ENCODE data around the gene PSMD3.
A peak's percentile ranks its signal among the peaks of the same experiment; 100 is the strongest.

PSMD3 gene

DNA sequence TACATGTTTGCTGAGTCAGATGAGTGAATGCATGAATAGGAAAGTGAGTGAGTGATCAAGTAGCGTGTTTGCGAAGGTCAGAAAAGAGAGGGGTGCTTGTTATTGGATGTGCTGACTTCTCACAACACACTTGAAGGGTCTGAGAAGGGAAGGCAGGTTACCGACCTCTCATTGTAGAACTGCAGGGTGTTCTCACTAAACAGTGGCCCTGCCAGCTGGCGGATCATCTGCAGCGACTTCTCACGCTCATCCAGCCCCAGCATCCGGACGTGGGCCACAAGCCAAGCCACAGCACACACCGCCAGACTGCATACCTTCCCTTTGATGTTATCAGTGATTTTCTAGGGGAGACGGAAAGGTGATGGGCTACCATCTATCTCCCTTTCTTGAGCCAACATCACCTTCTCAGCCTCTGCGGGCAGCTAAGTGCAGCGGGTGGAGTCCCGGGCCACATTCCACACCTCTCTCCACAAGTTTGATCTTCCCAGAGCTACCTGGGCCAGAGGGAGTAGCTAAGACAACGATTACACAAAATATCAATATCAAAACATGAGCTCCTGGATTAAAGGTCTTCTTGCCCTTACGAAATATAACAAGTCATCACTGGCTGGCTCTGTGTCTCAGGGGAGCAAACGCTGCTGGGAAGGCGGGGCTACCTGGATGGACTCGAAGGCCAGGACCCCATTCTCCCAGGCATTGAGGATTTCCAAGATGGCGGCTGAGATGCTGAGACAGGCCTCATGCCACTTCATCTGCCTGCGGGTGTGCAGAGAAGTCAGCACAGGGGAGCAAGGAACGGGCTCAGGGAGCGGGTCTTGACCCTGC lies 45.6 kb downstream of the PSMD3 start:
- DNase-seq = no peak
- no peak overlapping the region for H4K8ac ChIP-seq (ENCODE audit: low read depth, low read length)
- H3K79me2 ChIP-seq (ENCODE audit: control insufficient read depth, insufficient read depth, low read length, poor library complexity) = no peaks in the 10 kb centered on the region
- no peak overlapping the region for H3K9ac ChIP-seq (ENCODE audit: low read length)
- no peak overlapping the region for H2BK5ac ChIP-seq (ENCODE audit: low read depth, low read length, poor library complexity)
- H3K36me3 ChIP-seq (ENCODE audit: control insufficient read depth in 1 of 2, insufficient read depth in 2 of 2, low read length in 2 of 2) = peaks cover 60 to 75% of the 10 kb centered on the region in 2 experiments
- no peak overlapping the region for H3K4ac ChIP-seq (ENCODE audit: low read depth, low read length)
- H3K18ac ChIP-seq (ENCODE audit: low read length) = no peak overlapping the region
- H4K91ac ChIP-seq (ENCODE audit: low read depth, low read length) = no peak overlapping the region
- no peak overlapping the region for H2BK120ac ChIP-seq (ENCODE audit: insufficient read depth, low read length, poor library complexity)
- no peak overlapping the region for H3K27ac ChIP-seq (ENCODE audit: low read depth, low read length)
- no peaks in the 10 kb centered on the region for H3K27me3 ChIP-seq (ENCODE audit: insufficient read depth, low read length)
- no CpG with 5 or more reads among the region's 22 CpGs for WGBS (ENCODE audit: extremely low coverage, insufficient coverage, insufficient read length)
- no peak overlapping the region for H4K12ac ChIP-seq (ENCODE audit: low read depth, low read length)
- H2BK12ac ChIP-seq (ENCODE audit: low read length) = no peak overlapping the region
- no peak overlapping the region for H3K23ac ChIP-seq (ENCODE audit: low read length)
- H3K4me1 ChIP-seq (ENCODE audit: control insufficient read depth in 1 of 2, insufficient read depth in 2 of 2, low read length in 2 of 2) = no peaks in the 10 kb centered on the region
- no peak overlapping the region for H3K4me3 ChIP-seq (ENCODE audit: low read depth, low read length)
- no peak overlapping the region for H2AFZ ChIP-seq (ENCODE audit: insufficient read depth, low read length, poor library complexity)
- no peak overlapping the region for H3K4me2 ChIP-seq (ENCODE audit: low read length)
- no peaks in the 10 kb centered on the region for H3K9me3 ChIP-seq (ENCODE audit: insufficient read depth, low read depth, low read length)
- H3K14ac ChIP-seq (ENCODE audit: low read length) = no peak overlapping the region
- H2AK5ac ChIP-seq (ENCODE audit: low read length) = no peak overlapping the region
- no peaks in the 10 kb centered on the region for H3K79me1 ChIP-seq (ENCODE audit: low read length)

GRCh38 chr17:40026816-40027613 lies 46.4 kb downstream of the PSMD3 start:
- no peaks in the 10 kb centered on the region for H3K9me3 ChIP-seq (ENCODE audit: insufficient read depth, low read depth, low read length)
- H3K4me3 ChIP-seq (ENCODE audit: low read depth, low read length) = no peak overlapping the region
- no peak overlapping the region for H4K12ac ChIP-seq (ENCODE audit: low read depth, low read length)
- peaks cover 60 to 75% of the 10 kb centered on the region in 2 experiments for H3K36me3 ChIP-seq (ENCODE audit: control insufficient read depth in 1 of 2, insufficient read depth in 2 of 2, low read length in 2 of 2)
- WGBS (ENCODE audit: extremely low coverage, insufficient coverage, insufficient read length) = no CpG with 5 or more reads among the region's 33 CpGs
- no peaks in the 10 kb centered on the region for H3K79me2 ChIP-seq (ENCODE audit: control insufficient read depth, insufficient read depth, low read length, poor library complexity)
- H3K79me1 ChIP-seq (ENCODE audit: low read length) = no peaks in the 10 kb centered on the region
- peak; percentile 64 to 91 for DNase-seq
- H3K27ac ChIP-seq (ENCODE audit: low read depth, low read length) = no peak overlapping the region
- H3K23ac ChIP-seq (ENCODE audit: low read length) = no peak overlapping the region
- H3K9ac ChIP-seq (ENCODE audit: low read length) = no peak overlapping the region
- no peak overlapping the region for H4K91ac ChIP-seq (ENCODE audit: low read depth, low read length)
- H2AK5ac ChIP-seq (ENCODE audit: low read length) = no peak overlapping the region
- no peak overlapping the region for H2BK12ac ChIP-seq (ENCODE audit: low read length)
- H3K4ac ChIP-seq (ENCODE audit: low read depth, low read length) = no peak overlapping the region
- H2AFZ ChIP-seq (ENCODE audit: insufficient read depth, low read length, poor library complexity) = no peak overlapping the region
- no peak overlapping the region for H2BK5ac ChIP-seq (ENCODE audit: low read depth, low read length, poor library complexity)
- no peak overlapping the region for H2BK120ac ChIP-seq (ENCODE audit: insufficient read depth, low read length, poor library complexity)
- H3K27me3 ChIP-seq (ENCODE audit: insufficient read depth, low read length) = no peaks in the 10 kb centered on the region
- H3K4me1 ChIP-seq (ENCODE audit: control insufficient read depth in 1 of 2, insufficient read depth in 2 of 2, low read length in 2 of 2) = no peaks in the 10 kb centered on the region
- no peak overlapping the region for H3K18ac ChIP-seq (ENCODE audit: low read length)
- H3K4me2 ChIP-seq (ENCODE audit: low read length) = no peak overlapping the region
- H3K14ac ChIP-seq (ENCODE audit: low read length) = no peak overlapping the region
- no peak overlapping the region for H4K8ac ChIP-seq (ENCODE audit: low read depth, low read length)

GRCh38 chr17:40027614-40028012 lies 47.0 kb downstream of the PSMD3 start:
- no peak for DNase-seq
- no CpG with 5 or more reads among the region's 5 CpGs for WGBS (ENCODE audit: extremely low coverage, insufficient coverage, insufficient read length)
- no peak overlapping the region for H3K18ac ChIP-seq (ENCODE audit: low read length)

DNA sequence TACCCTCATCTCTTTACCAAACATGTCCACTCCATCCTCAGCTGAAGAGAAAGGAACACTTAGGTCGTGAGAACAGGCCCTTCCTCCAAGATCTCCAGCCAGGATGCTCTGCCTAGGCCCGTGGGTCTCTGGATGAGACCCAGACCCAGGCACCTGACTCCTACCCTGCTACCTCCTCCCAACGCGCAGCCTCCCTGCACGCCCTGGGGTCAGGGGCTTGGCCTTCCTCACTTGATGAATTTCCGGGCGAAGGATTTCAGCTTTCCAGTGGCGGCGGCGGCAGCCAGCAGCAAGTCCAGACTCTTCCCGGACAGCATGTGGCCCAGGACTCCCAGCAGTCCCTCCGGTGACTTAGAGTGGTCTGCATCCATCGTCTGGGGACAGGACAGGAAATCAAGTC lies 48.0 kb downstream of the PSMD3 start:
- Histone ChIP-seq H3K14ac (ENCODE audit: low read length) (no peak overlapping the region), H3K27me3 (ENCODE audit: insufficient read depth, low read length) (no peaks in the 10 kb centered on the region), H2BK5ac (ENCODE audit: low read depth, low read length, poor library complexity) (no peak overlapping the region), H4K8ac (ENCODE audit: low read depth, low read length) (no peak overlapping the region), H3K79me1 (ENCODE audit: low read length) (no peaks in the 10 kb centered on the region), H2AK5ac (ENCODE audit: low read length) (no peak overlapping the region), H3K18ac (ENCODE audit: low read length) (no peak overlapping the region), H3K4me2 (ENCODE audit: low read length) (no peak overlapping the region), H3K36me3 (ENCODE audit: control insufficient read depth in 1 of 2, insufficient read depth in 2 of 2, low read length in 2 of 2) (peaks cover 59 to 77% of the 10 kb centered on the region in 2 experiments), H2BK120ac (ENCODE audit: insufficient read depth, low read length, poor library complexity) (no peak overlapping the region), H3K23ac (ENCODE audit: low read length) (no peak overlapping the region), H3K27ac (ENCODE audit: low read depth, low read length) (no peak overlapping the region), H2AFZ (ENCODE audit: insufficient read depth, low read length, poor library complexity) (no peak overlapping the region), H4K91ac (ENCODE audit: low read depth, low read length) (no peak overlapping the region), H4K12ac (ENCODE audit: low read depth, low read length) (no peak overlapping the region), H3K4ac (ENCODE audit: low read depth, low read length) (no peak overlapping the region), H3K9me3 (ENCODE audit: insufficient read depth, low read depth, low read length) (peaks cover 2% of the 10 kb centered on the region), H2BK12ac (ENCODE audit: low read length) (no peak overlapping the region), H3K9ac (ENCODE audit: low read length) (no peak overlapping the region), H3K4me3 (ENCODE audit: low read depth, low read length) (no peak overlapping the region), H3K79me2 (ENCODE audit: control insufficient read depth, insufficient read depth, low read length, poor library complexity) (no peaks in the 10 kb centered on the region), H3K4me1 (ENCODE audit: control insufficient read depth in 1 of 2, insufficient read depth in 2 of 2, low read length in 2 of 2) (no peaks in the 10 kb centered on the region)
- no CpG with 5 or more reads among the region's 13 CpGs for WGBS (ENCODE audit: extremely low coverage, insufficient coverage, insufficient read length)
- no peak for DNase-seq

More at GRCh38 chr17:40027614-40028012, 47.0 kb downstream of the PSMD3 start:
- Histone ChIP-seq H4K91ac (ENCODE audit: low read depth, low read length) (no peak overlapping the region), H2BK120ac (ENCODE audit: insufficient read depth, low read length, poor library complexity) (no peak overlapping the region), H2BK5ac (ENCODE audit: low read depth, low read length, poor library complexity) (no peak overlapping the region), H4K12ac (ENCODE audit: low read depth, low read length) (no peak overlapping the region), H2AFZ (ENCODE audit: insufficient read depth, low read length, poor library complexity) (no peak overlapping the region), H3K4me2 (ENCODE audit: low read length) (no peak overlapping the region), H3K79me2 (ENCODE audit: control insufficient read depth, insufficient read depth, low read length, poor library complexity) (no peaks in the 10 kb centered on the region), H3K9me3 (ENCODE audit: insufficient read depth, low read depth, low read length) (no peaks in the 10 kb centered on the region), H2BK12ac (ENCODE audit: low read length) (no peak overlapping the region), H3K4ac (ENCODE audit: low read depth, low read length) (no peak overlapping the region), H3K79me1 (ENCODE audit: low read length) (no peaks in the 10 kb centered on the region), H3K27ac (ENCODE audit: low read depth, low read length) (no peak overlapping the region), H2AK5ac (ENCODE audit: low read length) (no peak overlapping the region), H3K27me3 (ENCODE audit: insufficient read depth, low read length) (no peaks in the 10 kb centered on the region), H3K23ac (ENCODE audit: low read length) (no peak overlapping the region), H3K9ac (ENCODE audit: low read length) (no peak overlapping the region), H4K8ac (ENCODE audit: low read depth, low read length) (no peak overlapping the region), H3K4me1 (ENCODE audit: control insufficient read depth in 1 of 2, insufficient read depth in 2 of 2, low read length in 2 of 2) (no peaks in the 10 kb centered on the region), H3K4me3 (ENCODE audit: low read depth, low read length) (no peak overlapping the region), H3K36me3 (ENCODE audit: control insufficient read depth in 1 of 2, insufficient read depth in 2 of 2, low read length in 2 of 2) (peaks cover 60 to 75% of the 10 kb centered on the region in 2 experiments), H3K14ac (ENCODE audit: low read length) (no peak overlapping the region)

Measured in trophoblast cell (in vitro differentiated cells and primary cell).